HEK293 (cell line): ENCODE measurements around the gene CCDC138.

Experiments used
- CTCF ChIA-PET: fragments of 350-600 bp; formaldehyde crosslinking; extraction: SDS; loops from one replicate; lab custom pipeline; 2021; ENCODE audit warnings: antibody characterized with exemption; lab: Yijun Ruan, JAX
- POLR2A ChIA-PET: fragments of 300-600 bp; formaldehyde crosslinking; extraction: SDS; loops from one replicate; lab custom pipeline; 2020; ENCODE audit warnings: antibody characterized with exemption, inconsistent platforms; lab: Yijun Ruan, JAX
- H3K27ac ChIP-seq: fragments of 200-500 bp; sonication (Bioruptor generic); 2 replicates; pipeline ENCODE4 v1.5.1; 2014; ENCODE audit warnings: low read depth, low read length, control low read depth, inconsistent platforms; ENCODE audit errors: extremely low read depth
- H3K36me3 ChIP-seq, 2 experiments: fragments of 200-500 bp in 1 of 2; sonication (Bioruptor generic) in 1 of 2; 1 replicate in 1 of 2; 2 replicates in 1 of 2; pipeline ENCODE4 v1.5.1; 2014 to 2017; ENCODE audit warnings: inconsistent platforms in 2 of 2, low read length in 2 of 2; ENCODE audit not compliant: control insufficient read depth in 2 of 2, insufficient read depth in 1 of 2
- H3K4me1 ChIP-seq: fragments of 200-500 bp; sonication (Bioruptor generic); 2 replicates; pipeline ENCODE4 v1.5.1; 2014; ENCODE audit warnings: mild to moderate bottlenecking, low read length, inconsistent platforms; ENCODE audit not compliant: control insufficient read depth, insufficient read depth
- H3K4me3 ChIP-seq: 2 replicates; pipeline ENCODE4 v1.5.1; 2011; ENCODE audit warnings: low read depth, mild to moderate bottlenecking, control low read depth, low read length, moderate library complexity
- H3K9me3 ChIP-seq: fragments of 200-500 bp; sonication (Bioruptor generic); 2 replicates; pipeline ENCODE4 v1.5.1; 2014; ENCODE audit warnings: low read depth, low read length, inconsistent platforms; ENCODE audit not compliant: control insufficient read depth, insufficient read depth
- BCL11B ChIP-seq: fragments of 450-650 bp; formaldehyde crosslinking; IDR thresholded peaks from 2 replicates; pipeline ENCODE4 v1.5.1; 2016; ENCODE audit warnings: low read depth, missing biosample characterization, missing genetic modification characterization
- CTCF ChIP-seq: fragments of 450-650 bp; formaldehyde crosslinking; IDR thresholded peaks from 2 replicates; pipeline ENCODE4 v1.5.1; 2016; ENCODE audit warnings: missing biosample characterization, missing genetic modification characterization
- HIC1 ChIP-seq: fragments of 450-650 bp; formaldehyde crosslinking; IDR thresholded peaks from 2 replicates; pipeline ENCODE4 v1.5.1; 2016; ENCODE audit warnings: missing biosample characterization, missing genetic modification characterization
- INSM2 ChIP-seq: fragments of 450-650 bp; formaldehyde crosslinking; IDR thresholded peaks from 2 replicates; pipeline ENCODE4 v1.5.1; 2016; ENCODE audit warnings: missing biosample characterization, missing genetic modification characterization
- KLF7 ChIP-seq: fragments of 450-650 bp; formaldehyde crosslinking; IDR thresholded peaks from 2 replicates; pipeline ENCODE4 v1.5.1; 2016; ENCODE audit warnings: missing biosample characterization, missing genetic modification characterization, borderline replicate concordance
- SCRT1 ChIP-seq: fragments of 450-650 bp; formaldehyde crosslinking; IDR thresholded peaks from 2 replicates; pipeline ENCODE4 v1.5.1; 2016; ENCODE audit warnings: missing biosample characterization, missing genetic modification characterization, borderline replicate concordance
- SCRT2 ChIP-seq: fragments of 450-650 bp; formaldehyde crosslinking; IDR thresholded peaks from 2 replicates; pipeline ENCODE4 v1.5.1; 2016; ENCODE audit warnings: missing biosample characterization, missing genetic modification characterization
- SP3 ChIP-seq: fragments of 450-650 bp; formaldehyde crosslinking; IDR thresholded peaks from 2 replicates; pipeline ENCODE4 v1.5.1; 2016; ENCODE audit warnings: missing biosample characterization, missing genetic modification characterization
- YY2 ChIP-seq: fragments of 450-650 bp; formaldehyde crosslinking; IDR thresholded peaks from 2 replicates; pipeline ENCODE4 v1.5.1; 2016; ENCODE audit warnings: missing biosample characterization, missing genetic modification characterization
- ZBTB20 ChIP-seq: fragments of 450-650 bp; formaldehyde crosslinking; IDR thresholded peaks from 2 replicates; pipeline ENCODE4 v1.5.1; 2016; ENCODE audit warnings: missing biosample characterization, missing genetic modification characterization
- ZBTB44 ChIP-seq: fragments of 450-650 bp; IDR thresholded peaks from 2 replicates; pipeline ENCODE4 v1.5.1; 2018; ENCODE audit warnings: missing biosample characterization, mild to moderate bottlenecking, missing genetic modification characterization
- ZNF174 ChIP-seq: fragments of 450-650 bp; formaldehyde crosslinking; IDR thresholded peaks from 2 replicates; pipeline ENCODE4 v1.5.0; 2017; ENCODE audit warnings: missing biosample characterization, mild to moderate bottlenecking, missing genetic modification characterization
- ZNF292 ChIP-seq: fragments of 450-650 bp; formaldehyde crosslinking; IDR thresholded peaks from 2 replicates; pipeline ENCODE4 v1.5.1; 2016; ENCODE audit warnings: low read depth, missing biosample characterization, missing genetic modification characterization, borderline replicate concordance
- ZNF398 ChIP-seq: fragments of 450-650 bp; formaldehyde crosslinking; IDR thresholded peaks from 2 replicates; pipeline ENCODE4 v1.5.1; 2017; ENCODE audit warnings: missing biosample characterization, missing genetic modification characterization
- ZNF473 ChIP-seq: fragments of 450-650 bp; formaldehyde crosslinking; IDR thresholded peaks from 2 replicates; pipeline ENCODE4 v1.5.1; 2017; ENCODE audit warnings: missing biosample characterization, missing genetic modification characterization
- ZNF514 ChIP-seq: fragments of 450-650 bp; formaldehyde crosslinking; IDR thresholded peaks from 2 replicates; pipeline ENCODE4 v1.5.1; 2016; ENCODE audit warnings: missing biosample characterization, missing genetic modification characterization
- ZNF561 ChIP-seq: fragments of 450-650 bp; IDR thresholded peaks from 2 replicates; pipeline ENCODE4 v1.5.1; 2018; ENCODE audit warnings: missing biosample characterization, missing genetic modification characterization, borderline replicate concordance
- ZNF658 ChIP-seq: fragments of 450-650 bp; formaldehyde crosslinking; IDR thresholded peaks from 2 replicates; pipeline ENCODE4; 2016; ENCODE audit warnings: missing biosample characterization, missing genetic modification characterization
- ZNF776 ChIP-seq: fragments of 450-650 bp; formaldehyde crosslinking; IDR thresholded peaks from 2 replicates; pipeline ENCODE4 v1.5.0; 2017; ENCODE audit warnings: missing biosample characterization, missing genetic modification characterization, borderline replicate concordance
- ZXDB ChIP-seq: fragments of 450-650 bp; formaldehyde crosslinking; IDR thresholded peaks from 2 replicates; pipeline ENCODE4 v1.5.1; 2016; ENCODE audit warnings: missing biosample characterization, missing genetic modification characterization

The CCDC138 gene

GRCh38 chr2:108918156-108918874 lies 131.7 kb downstream of the CCDC138 start:
- TF ChIP-seq ZXDB (tag by site-specific recombination) (no peak), YY2 (tag by site-specific recombination) (no peak), ZNF658 (tag by site-specific recombination) (no peak), SCRT2 (tag by site-specific recombination) (no peak), ZNF174 (tag by site-specific recombination) (no peak), ZNF514 (tag by site-specific recombination) (no peak), KLF7 (tag by site-specific recombination) (no peak), ZBTB20 (no peak)
- ChIA-PET POLR2A (no interaction called here), CTCF (interaction anchor here (0.7 to 2.1 kb wide), 2 partner anchors 10 to 348 kb away, joined by 3 to 6 read pairs; no protein-coding TSS in a partner anchor)

GRCh38 chr2:108918941-108919341 lies 132.4 kb downstream of the CCDC138 start:
- Histone ChIP-seq H3K4me3 (no peak overlapping the region), H3K27ac (no peak overlapping the region), H3K4me1 (no peaks in the 10 kb centered on the region), H3K36me3 (no peaks in the 10 kb centered on the region), H3K9me3 (no peaks in the 10 kb centered on the region)
- TF ChIP-seq CTCF (tag by site-specific recombination) (no peak), BCL11B (no peak)
- POLR2A ChIA-PET, result no interaction called here
- CTCF ChIA-PET, result interaction anchor here (0.7 to 2.1 kb wide), 2 partner anchors 9 to 349 kb away, joined by 3 to 6 read pairs; no protein-coding TSS in a partner anchor

More at GRCh38 chr2:108918156-108918874, 131.7 kb downstream of the CCDC138 start:
- no peaks in the 10 kb centered on the region for H3K4me1 ChIP-seq
- H3K27ac ChIP-seq, result no peak overlapping the region
- H3K4me3 ChIP-seq, result no peak overlapping the region
- no peaks in the 10 kb centered on the region for H3K36me3 ChIP-seq
- no peaks in the 10 kb centered on the region for H3K9me3 ChIP-seq

GRCh38 chr2:108919571-108920373 lies 133.2 kb downstream of the CCDC138 start:
- Histone ChIP-seq H3K27ac (no peak overlapping the region), H3K4me3 (no peak overlapping the region), H3K36me3 (no peaks in the 10 kb centered on the region), H3K9me3 (no peaks in the 10 kb centered on the region), H3K4me1 (no peaks in the 10 kb centered on the region)
- POLR2A ChIA-PET, result no interaction called here
- CTCF ChIA-PET, result interaction anchor here (0.6 to 2.1 kb wide), 2 partner anchors 8 to 12 kb away, joined by 3 to 6 read pairs; no protein-coding TSS in a partner anchor
- TF ChIP-seq ZNF561, result no peak
- TF ChIP-seq SP3 (tag by site-specific recombination), result no peak
- TF ChIP-seq ZNF398 (tag by site-specific recombination), result no peak
- TF ChIP-seq HIC1 (tag by site-specific recombination), result no peak
- no peak for TF ChIP-seq ZNF174 (tag by site-specific recombination)
- TF ChIP-seq INSM2 (tag by site-specific recombination), result no peak
- no peak for TF ChIP-seq ZBTB44 (tag by site-specific recombination)
- TF ChIP-seq ZNF473 (tag by site-specific recombination), result no peak
- no peak for TF ChIP-seq BCL11B
- no peak for TF ChIP-seq ZNF292
- no peak for TF ChIP-seq ZNF776 (tag by site-specific recombination)
- TF ChIP-seq SCRT1 (tag by site-specific recombination), result no peak
